A673 (cell line): ENCODE data around the gene PECR.

ENCODE experiments used
- EZH2 ChIP-seq: fragments of 200-600 bp; sonication (generic); IDR thresholded peaks from 2 replicates; pipeline ENCODE4 v1.6.1; 2017; ENCODE audit warnings: borderline replicate concordance, low read depth, mild to moderate bottlenecking, mixed read lengths, antibody characterized with exemption, low read length; ENCODE audit not compliant: poor library complexity, severe bottlenecking
- TF ChIP-seq, protein P1 (sequence below): fragments of 300-800, 200-600 bp; sonication (generic); conservative IDR thresholded peaks from 2 replicates; pipeline ENCODE4 v1.5.1; 2017; ENCODE audit warnings: low read depth, mild to moderate bottlenecking, antibody characterized with exemption, low read length, moderate library complexity, mixed read lengths

DNA sequence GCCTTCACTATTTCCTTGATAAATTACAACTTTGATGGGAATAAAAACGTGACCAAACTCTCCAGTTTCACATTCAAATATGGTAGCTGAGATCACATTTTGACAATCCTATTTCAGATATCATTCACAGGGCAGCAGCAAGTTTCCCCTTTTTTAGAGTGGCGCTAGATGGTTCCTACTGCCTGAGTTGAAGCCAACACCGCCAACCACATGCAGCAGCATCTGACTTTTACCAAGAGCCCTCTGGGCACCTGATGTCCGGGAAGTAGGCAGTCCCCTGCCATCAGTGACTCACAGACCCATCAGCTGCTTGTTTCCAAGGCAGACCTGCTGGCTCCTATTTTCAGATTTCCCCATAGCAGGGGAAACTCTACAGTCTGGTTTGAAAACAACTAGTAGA is 64.2 kb downstream of the PECR start:
- TF ChIP-seq, protein P1, sequence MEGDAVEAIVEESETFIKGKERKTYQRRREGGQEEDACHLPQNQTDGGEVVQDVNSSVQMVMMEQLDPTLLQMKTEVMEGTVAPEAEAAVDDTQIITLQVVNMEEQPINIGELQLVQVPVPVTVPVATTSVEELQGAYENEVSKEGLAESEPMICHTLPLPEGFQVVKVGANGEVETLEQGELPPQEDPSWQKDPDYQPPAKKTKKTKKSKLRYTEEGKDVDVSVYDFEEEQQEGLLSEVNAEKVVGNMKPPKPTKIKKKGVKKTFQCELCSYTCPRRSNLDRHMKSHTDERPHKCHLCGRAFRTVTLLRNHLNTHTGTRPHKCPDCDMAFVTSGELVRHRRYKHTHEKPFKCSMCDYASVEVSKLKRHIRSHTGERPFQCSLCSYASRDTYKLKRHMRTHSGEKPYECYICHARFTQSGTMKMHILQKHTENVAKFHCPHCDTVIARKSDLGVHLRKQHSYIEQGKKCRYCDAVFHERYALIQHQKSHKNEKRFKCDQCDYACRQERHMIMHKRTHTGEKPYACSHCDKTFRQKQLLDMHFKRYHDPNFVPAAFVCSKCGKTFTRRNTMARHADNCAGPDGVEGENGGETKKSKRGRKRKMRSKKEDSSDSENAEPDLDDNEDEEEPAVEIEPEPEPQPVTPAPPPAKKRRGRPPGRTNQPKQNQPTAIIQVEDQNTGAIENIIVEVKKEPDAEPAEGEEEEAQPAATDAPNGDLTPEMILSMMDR: no peak
- no peak for TF ChIP-seq EZH2
